Stimulated activated CD4-positive, alpha-beta T cell treated with anti-CD3 and anti-CD28 coated beads, Interleukin-2, amount 100 ng/mL, for 48 hours (primary cell): ENCODE data around the gene STIM2.

Experiments
- DNase-seq, 2 donors: peaks; one replicate each; pipeline ENCODE4 v3.0.0-alpha.2; 2020

The STIM2 gene

DNA sequence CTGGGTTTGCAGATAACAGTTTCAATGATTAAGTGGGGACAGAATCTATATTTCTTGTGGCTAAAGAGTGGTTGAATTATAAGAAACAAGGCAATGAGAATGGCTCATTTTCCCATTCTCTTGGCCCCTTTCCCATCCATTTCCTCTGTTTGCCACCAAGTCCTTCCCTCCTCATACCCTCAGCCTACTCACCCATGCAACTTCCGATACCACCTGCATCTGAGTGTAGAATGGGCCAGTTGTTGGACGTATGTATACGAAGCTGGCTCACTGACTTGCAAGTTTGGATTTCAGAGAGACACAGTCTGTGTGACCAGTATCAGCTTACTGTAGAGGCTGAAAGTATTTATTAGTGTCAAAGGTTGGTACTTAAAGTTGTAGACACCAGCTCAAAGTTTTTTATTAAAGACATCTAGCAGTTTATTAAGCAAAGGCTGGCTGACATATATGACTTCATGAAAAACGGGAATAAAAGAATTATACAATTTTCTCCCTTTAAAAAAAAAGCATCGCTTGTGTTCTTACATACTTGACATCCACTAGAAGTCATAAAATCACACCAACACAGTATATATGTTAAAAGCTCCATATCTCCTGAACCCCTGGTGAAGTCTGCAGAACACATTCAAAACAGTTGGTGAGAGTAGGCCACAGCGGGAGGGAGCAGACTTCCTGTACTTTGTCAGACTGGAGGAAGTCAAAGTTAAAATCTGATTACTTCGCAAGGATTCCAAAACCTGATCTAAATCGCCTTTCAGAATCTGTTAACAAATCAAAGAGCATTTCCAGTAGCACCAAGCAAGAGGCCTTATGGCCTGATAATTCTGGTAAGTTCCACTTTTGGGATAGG lies 22.4 kb upstream of the STIM2 start:
- DNase-seq: no peak

DNA sequence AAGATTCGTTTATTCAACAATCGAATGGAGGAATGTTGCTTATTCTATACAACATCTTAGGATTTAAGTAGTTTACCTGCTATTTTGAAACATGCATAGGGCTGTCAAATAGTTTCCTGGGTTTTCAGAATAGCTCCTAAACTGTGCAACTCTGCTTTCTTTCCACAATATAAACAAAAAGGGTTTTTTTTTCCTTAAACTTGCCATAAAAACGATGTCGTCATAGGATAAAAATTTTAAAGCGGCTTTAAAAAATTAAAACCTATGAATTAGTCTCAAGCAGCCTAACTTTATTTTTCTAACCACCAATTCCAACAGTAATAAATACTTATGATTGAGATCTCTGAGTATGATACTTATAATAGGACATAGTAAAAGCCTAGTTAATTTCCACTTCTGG lies 21.6 kb upstream of the STIM2 start:
- no peak for DNase-seq

DNA sequence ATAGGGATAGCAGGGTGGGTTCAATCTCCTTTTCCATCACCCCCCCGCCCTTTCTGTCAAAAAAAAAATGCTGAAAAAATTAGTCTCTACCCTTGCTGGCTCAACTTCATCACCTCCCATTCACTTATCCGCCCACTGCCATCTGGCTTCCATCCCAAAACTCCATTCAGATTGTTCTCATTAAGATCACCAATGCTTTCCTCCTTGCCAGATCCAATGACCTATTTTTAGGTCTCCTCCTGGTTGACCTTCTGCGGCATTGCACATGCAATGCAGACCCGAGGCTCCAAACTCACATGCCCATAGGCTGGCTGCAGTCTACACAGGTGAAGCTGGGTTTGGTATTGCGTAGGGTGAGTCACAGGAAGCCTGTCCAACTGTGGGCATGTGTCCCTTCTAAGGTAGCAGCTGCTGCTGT lies 21.1 kb upstream of the STIM2 start:
- DNase-seq: no peak

DNA sequence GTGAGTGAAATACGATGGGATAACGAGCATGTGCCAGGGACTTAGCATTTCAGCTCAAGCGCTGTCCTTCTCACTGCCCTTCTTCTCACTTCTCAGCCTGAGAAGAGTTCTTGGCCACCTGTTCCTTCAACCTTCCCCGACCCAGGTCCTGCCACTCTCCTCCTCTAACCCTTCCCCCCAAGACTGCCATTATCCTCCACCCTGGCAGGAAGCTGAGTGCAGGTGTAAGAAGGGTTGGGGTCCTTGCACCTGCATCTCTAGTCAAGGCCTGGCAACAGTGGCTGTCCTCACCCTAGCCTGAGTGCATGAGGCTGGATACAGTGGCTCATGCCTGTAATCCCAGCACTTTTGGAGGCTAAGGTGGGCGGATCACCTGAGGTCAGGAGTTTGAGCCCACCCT lies 19.9 kb upstream of the STIM2 start:
- DNase-seq: no peak

DNA sequence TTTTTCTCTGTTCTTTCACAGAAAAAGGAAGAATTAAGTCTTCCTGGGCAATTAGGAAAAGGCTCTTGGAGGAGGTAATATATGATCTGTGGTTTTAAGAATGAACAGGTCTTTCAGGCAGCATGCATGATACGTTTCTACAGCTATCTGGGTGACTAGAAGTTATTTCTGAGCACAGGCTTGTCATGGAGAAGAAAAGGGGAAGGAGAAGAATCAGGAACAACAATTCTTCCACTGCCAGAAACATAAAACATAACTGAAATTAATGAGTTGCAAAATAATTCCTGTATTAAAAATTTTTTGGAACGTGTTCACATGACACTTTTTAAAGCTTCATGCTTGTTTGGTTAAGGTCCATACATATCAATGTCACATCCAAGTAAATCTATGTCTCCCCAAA lies 17.7 kb upstream of the STIM2 start:
- no peak for DNase-seq

DNA sequence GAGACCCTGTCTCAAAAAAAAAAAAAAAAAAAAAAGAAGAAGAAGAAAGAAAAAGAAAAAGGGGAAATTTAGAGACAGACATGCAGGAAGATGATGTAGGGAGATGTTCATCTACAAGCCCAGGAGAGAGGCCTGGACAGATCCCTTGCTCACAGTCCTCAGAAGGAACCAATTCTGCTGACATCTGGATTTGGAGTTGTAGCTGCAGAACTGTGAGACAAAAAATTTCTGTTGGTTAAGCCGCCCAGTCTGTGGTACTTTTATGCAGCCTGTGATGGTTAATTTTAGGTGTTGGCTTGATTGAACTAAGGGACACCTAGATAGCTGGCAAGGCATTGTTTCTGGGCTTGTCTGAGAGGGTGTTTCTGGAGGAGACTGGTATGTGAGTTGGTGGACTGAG lies 10.1 kb upstream of the STIM2 start:
- DNase-seq: no peak

DNA sequence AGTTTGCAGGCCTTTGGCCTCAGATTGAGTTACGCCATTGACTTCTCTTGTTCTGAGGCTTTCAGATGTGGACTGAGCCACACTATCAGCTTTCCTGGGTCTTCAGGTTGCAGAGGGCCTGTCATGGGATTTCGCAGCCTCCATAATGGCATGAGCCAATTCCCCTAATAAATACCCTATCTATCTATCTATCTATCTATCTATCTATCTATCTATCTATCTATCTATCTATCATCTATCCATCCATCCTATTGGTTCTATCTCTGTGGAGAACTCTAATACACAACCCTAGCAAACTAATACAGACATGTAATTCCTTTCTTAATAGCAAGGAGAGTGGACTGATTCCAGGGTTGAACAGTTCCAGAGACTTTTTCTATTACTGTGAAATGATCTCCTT lies 9.5 kb upstream of the STIM2 start:
- no peak for DNase-seq

DNA sequence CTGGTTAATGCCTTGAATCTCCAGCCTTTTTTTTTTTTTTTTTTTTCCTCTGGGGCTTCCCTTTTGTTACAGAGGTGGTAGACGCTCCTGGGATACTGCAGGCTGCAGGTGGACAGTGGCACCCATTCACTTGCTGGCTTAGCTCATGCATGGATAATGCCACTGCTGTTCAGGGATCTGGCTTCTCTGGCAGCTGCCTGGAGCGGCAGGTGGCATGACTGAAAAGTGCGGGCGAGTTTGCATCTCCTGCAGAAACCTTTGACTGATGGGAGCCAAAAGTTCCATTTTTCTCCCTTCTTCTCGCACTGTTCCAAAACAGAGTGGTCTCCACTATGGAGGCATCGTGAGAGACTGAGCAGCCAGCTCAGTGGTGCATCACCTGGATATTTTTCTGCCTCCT lies 5.9 kb upstream of the STIM2 start:
- DNase-seq: no peak

DNA sequence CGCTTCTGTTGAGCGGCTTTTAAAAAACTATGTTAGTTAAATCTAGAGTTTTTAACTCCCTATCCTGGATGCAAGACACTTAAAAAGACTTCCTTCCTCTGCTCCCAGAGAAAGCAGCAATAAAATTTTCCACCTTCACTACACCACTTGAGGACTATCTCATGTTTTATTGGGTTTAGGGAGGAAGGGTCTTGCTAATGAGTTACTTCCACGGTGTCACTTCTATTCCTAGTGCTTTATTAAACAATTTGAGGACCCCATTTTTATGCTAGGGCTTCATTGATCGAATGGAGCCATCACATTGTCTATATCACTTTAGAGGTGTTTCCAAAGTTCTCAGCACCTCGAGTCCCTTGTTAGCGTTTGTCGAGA lies 3.7 kb upstream of the STIM2 start:
- no peak for DNase-seq

DNA sequence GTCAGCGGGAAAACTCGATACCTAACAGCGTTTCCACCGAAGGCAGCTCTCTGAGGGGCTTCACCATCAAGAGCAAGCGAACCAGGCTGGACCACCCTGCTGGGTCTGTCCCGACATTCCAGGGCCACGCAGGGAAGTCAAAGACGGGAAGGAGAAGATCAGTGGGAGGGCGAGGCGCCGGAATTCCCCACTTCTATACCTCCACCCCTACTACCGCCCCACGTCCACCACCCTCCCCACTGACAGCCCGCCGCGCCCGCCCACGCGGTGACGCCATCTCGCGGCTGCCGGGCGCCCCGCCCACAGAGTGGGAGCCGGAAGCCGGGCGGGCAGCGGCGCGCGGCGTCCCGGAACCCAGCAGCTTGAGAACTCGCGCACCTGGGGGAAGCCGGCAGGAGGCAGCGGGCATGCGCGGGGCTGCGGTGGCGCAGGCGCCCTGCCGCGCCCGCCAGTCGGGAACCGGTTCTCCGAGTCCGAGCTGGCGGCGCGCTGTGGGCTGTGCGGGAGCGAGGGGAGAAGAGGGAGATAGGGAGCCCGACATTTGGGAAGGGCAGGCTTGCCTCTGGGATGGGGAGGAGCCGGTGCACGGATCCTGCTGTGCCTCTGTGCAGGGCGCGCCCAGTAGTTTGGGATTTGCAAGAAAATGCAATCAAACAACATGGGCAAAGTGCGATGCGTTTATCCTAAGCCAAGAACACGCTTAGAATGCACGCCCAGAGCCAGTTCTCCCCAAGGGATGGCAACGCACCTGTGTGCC lies 3.2 kb upstream of the STIM2 start:
- DNase-seq: peak; percentile 86 to 90

DNA sequence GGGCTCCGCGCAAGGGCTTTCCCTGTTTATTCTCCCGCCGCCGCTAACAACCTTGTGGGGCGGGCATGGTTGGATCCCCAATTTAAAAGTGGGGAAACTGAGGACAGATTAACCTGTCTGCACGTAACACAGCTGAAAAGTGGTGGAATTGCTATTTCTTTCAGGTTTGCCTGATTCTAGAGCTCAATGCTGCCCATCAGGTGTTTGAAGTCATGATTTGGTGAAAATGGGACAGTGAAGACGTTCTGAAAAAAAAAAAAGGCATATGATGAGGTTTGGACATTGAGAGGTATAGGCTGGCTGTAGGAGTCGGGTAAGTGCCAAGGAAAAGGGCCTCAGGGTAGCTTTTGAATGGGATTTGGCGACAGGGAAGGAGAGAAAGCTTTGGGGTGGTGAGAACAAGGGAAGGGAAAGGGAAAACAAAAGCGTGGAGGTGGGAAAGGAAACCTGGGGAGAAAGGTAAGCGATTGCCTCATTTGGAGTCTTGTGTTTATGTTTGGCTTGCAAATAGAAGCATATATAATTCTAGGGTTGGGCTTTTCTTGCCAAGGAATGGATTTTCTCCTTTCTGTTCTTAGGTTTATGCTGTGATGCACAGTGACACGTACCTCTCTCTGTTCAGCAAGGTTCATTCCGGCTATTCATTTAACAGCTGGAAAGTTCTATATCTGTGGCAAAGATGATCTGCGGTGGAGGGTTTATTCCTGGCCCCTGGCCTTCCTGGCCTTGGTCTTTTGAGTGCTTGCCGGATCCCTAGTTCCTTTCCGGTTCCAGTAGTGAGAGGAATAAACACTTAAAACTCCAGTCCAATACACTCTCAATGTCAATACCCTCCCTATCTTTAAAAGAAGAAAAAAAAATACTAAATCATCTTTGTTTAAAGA lies 2.4 kb upstream of the STIM2 start:
- no peak for DNase-seq

DNA sequence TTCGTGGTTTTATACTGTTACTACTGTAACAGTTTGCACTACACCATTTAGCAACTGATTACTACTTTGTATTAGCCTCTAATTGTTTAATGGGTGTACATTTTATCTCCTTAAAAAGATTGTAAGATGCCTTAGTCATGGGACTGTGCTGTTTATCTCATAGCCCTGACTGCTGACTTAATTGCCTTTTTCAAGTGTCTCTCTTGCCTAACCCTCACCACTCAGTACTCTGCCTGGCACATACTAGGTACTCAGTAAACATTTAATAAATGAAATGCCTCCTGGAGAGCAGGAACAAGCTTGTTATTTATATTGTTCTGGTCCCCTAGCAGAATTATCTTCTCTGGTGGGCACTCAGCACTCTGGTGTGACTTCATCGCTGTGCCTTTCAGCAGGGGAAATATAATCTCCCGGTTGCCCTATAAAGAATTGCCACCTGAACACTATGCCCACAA lies 1.7 kb upstream of the STIM2 start:
- DNase-seq: no peak

DNA sequence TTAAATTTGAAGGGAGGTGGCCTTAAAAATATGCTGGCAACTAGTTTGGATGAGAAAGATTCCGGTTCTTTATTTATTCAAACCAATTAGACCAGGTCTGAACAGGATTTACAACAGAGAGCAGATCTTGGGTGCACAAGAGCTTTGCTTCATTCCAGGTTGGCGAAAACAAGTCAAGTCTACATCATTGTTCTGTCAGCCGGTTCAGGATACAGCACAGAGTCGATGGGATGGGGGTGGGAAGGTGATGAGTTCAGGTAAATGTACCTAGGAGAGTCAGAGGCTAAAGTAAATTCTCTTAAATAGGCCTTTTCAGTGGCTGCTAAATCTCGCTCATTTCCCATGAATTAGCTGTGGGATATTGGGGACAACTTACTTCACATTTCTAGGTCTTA lies 882 bp upstream of the STIM2 start:
- DNase-seq: no peak

DNA sequence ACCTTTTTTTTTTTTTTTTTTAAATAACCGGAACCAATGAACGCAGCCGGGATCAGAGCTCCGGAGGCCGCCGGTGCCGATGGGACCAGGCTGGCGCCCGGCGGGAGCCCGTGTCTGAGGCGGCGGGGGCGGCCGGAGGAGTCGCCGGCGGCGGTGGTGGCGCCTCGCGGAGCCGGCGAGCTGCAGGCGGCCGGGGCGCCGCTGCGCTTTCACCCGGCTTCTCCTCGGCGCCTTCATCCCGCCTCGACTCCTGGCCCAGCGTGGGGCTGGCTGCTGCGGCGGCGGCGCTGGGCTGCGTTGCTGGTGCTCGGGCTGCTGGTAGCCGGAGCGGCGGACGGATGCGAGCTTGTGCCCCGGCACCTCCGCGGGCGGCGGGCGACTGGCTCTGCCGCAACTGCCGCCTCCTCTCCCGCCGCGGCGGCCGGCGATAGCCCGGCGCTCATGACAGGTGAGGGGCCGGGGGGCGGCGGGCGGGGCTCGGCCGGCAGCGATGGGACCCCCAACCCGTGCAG lies 337 bp downstream of the STIM2 start:
- DNase-seq: peak; percentile 30 to 44

DNA sequence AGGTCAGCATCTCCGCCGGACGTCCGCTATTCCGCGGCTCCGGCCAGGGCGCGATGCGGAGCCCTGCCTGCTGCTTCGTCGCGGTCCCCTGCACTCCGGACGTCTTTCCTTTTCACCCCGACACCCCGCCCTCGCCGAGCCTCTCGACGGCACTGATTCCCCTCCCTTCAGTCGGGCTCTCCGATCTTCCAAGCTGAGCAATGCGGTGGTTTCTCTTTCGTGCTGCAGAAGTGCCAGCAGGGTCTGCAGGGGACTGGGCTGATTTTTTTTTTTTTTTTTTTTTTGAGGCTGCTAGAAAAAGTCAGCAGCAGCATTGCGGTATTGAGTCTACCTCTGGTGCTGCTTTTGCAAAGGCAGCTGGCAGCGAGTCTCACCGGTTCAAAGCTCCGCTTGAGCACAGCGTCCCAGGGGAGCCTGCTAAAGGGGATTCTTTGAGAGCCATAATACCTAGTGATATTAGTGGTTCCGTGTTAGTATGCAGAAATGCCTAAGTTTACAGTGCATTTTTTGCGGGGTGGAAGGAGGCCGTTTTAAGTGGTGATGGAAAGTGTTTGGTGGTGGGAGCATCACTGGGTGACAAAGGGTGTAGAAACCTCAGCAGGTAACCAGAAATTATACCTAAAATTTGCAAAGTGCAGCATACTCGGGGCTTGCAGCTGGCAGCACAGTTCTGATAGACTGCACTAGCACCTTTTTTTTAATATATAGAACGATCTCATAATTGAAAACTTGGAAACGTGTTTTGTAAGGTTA lies 969 bp downstream of the STIM2 start:
- DNase-seq: peak; percentile 58

DNA sequence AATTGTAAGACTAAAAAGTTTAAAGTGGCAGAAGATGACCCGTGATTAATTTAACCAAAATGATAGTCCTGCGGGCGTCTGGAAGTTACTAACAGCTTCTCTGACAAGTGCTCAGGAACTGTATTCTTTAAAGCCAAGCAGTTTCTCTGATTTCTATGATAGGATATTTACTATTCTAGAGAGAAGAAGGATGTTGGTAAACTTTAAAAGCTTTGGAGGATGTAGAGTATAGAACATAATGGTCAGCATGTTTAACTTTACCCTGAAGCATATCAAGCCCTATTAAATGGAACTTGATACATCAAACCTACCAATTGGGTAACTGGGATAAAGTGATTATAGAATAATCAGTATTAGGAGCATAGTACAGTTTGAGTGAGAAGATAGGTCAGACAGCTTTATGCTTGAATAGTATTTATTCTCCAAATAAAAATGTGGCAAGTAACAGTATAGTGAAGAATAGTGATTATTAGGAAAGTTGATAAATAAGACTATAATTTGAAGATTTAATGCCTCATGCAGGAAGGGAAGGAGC lies 1.8 kb downstream of the STIM2 start:
- no peak for DNase-seq

DNA sequence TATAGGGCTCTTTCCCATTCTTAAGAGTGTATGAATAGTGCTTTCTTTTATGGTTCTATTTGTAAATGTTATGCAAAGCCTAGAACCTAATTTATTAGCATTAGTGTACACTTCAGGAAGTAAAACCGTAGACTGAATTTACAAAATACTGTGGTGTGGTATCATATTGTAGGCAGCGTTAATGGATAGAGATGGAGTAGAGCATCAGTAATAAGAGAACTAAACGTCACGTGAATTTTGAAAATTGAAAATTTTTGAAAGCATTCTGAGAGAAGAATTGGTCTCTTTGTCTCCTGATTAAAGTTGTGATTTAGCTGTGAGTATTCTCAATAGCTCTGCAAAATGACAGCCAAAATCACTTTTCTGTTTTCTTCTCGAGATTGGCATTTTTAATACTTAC lies 2.9 kb downstream of the STIM2 start:
- no peak for DNase-seq

DNA sequence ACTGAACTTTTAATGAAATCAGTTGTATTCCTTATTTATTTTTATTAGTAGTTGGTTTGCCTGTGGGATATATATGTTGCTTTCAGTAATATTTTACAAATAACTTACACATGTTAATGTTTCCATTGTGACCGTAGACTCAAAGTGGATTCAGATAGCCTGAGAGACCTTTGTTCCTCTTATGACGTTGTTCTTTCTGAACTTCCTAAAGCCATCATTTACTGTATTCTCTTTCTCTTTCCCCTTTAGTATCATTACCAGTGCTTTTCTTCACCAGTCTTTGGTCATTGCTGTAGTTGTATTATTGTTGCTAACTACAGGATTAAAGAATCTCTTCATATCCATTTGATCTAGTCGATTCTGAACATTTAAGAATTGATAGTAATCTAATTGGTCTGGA lies 4.3 kb downstream of the STIM2 start:
- no peak for DNase-seq

DNA sequence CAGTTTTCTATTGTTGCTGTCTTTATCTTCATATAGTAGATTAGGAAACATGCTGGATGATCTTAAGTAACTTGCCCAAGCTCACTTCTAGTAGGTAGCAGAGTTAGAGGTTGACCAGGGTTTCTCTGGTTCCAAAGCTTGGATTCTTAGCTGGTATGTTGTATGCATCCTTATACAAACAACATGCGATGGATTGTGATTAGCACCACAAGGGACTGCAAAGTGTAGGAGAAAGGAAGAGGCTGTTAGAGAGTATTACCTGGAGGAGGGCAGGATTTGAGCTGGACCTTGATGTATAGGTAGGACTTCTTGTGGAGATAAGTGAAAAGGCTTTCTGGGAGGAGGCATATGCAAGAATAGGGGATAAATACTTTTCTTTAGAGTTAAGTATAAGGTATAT lies 5.6 kb downstream of the STIM2 start:
- no peak for DNase-seq

DNA sequence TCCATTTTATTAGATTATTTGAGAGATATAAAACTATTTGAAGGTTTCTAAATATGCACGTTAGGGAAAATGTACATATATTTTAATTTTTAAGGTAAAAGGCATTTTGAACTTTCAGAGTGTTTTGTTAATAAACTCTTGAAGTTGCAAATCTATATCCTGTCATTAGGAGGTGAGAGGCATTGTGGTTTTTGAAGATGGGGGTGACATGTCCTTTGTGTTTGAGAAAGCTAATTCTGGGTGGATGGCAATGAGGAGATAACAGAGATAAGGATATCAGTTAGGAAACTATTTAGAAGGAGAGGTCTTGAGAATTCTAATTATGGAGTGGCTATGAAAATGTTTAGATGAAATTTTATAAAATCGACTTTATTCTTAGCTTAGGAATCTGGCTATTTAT lies 6.1 kb downstream of the STIM2 start:
- no peak for DNase-seq

DNA sequence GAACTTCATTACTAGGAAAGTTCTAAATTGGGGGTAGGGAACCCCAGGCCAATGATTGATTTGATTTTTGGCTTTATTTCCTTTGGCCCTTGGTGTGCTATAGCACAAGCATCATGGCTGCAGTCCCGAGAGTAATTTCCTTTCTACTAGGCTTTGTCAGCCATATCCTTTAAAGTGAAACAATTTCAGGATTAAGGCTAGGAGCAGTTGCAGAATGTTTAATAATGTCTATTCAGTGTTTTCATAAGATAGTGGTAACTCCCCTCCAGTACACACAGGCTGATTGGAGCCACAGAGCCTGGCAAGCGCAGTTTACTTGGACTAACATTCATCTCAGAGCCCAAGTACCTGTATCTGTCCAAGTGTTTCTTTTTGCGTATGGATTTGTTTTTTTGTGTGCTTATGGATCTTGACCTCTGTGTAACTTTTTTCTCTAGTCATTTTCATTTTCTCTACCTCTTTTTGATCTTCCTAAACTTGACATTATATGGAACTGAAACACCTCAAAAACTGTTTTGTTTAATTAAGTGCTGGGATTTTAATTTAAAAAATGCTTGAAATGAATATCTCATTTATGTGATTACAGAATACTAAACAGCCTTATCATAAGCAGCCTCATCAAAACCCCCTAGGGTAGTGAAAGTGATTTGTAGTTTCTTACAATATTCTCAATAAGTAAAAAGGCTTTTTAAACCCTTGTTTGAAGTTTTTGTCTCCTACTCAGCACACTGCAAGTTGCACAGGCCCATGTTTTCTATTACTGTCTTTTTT lies 7.5 kb downstream of the STIM2 start:
- no peak for DNase-seq
